ENCODE results near the gene FSTL4. TPM values are rescaled to one million over a fixed set of nuclear protein-coding genes. Genes with fewer than 3 reads are reported as not detected.

The FSTL4 gene
- total RNA-seq, 4 donors from 2014 or later: 0.27 TPM; not detected in 3

- no peak overlapping the region for H3K4me3 ChIP-seq
- TF ChIP-seq POLR2A (IDR thresholded peaks at IDR 0.05) (no peak), POLR2AphosphoS5 (IDR thresholded peaks at IDR 0.05) (no peak), EP300 (IDR thresholded peaks at IDR 0.05; ENCODE audit: low read depth) (no peak), CTCF (IDR thresholded peaks at IDR 0.05) (no peak)
- no peaks in the 10 kb centered on the region for H3K27me3 ChIP-seq
- no peaks in the 10 kb centered on the region for H3K36me3 ChIP-seq
- 41% methylated on average over 5 of the region's 5 CpGs; no CpG with 5 or more reads in 1 of the 2 donors for WGBS, 2 donors (ENCODE audit: low coverage in 1 of 2)
- intact Hi-C loops (cut with DNase I; ENCODE audit: low total_unique reads): no loop called here
- no peaks in the 10 kb centered on the region for H3K4me1 ChIP-seq
- no peak overlapping the region for H3K27ac ChIP-seq
- no peak for DNase-seq
- no peaks in the 10 kb centered on the region for H3K9me3 ChIP-seq
- in situ Hi-C loops (cut with MboI; ENCODE audit: low pct_ligation_motif_present in 1 of 4, low pct_unique_long_range_greater_than_20kb in 1 of 4, low sequenced_read_pairs in 3 of 4): no loop called here
Observed at GRCh38 chr5:133274597-133274935, 337.8 kb downstream of the FSTL4 start.

DNA sequence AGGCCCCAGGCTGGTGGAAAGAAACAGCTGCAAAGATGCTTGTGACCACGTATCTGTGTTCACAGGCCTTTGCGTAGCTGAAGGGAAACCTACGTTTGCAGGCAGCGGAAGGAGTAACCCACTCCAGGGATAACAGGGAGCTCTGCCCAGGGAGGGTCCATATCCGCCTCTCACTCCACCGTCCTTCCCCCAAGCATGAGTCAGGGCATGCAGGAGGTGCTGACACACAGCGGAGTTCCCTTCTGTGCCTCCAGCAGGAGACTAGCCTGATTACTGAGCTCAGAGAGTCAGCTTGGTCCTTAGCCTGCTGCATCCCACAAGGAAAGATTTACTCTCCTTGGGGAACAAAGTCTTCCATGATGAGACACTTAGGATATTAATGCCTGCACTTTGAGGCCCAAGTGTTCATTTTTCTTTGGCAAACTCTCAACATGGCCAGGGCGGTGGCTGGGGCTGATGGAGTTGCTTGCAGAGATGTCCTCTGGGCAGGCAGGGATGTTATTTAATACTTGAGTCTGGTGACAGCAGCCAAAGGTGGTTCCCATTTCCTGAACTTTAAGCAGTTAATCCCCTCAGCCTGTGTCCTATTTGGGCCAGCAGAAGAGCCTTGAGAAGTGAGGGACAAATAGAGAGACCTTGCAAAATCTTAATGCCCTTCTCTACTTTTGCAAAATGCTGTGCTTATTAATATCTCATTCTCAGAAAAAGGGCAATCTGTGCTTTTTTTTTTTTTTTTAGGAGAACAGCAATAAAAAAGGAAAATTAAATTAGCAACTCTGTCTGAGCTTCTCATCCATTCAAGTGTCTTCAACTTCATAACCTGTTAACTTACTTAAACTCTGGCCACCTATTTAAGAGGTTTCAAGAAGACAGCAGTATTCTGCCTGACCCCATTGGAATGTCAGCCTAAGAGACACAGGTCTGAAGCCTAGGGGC, 338.4 kb downstream of the FSTL4 start:
- TF ChIP-seq POLR2AphosphoS5 (IDR thresholded peaks at IDR 0.05): no peak
- no peak for TF ChIP-seq POLR2A (IDR thresholded peaks at IDR 0.05)
- no peak for TF ChIP-seq CTCF (IDR thresholded peaks at IDR 0.05)
- TF ChIP-seq EP300 (IDR thresholded peaks at IDR 0.05; ENCODE audit: low read depth): no peak
- Histone ChIP-seq H3K9me3 (no peaks in the 10 kb centered on the region), H3K36me3 (no peaks in the 10 kb centered on the region), H3K27me3 (no peaks in the 10 kb centered on the region), H3K4me1 (no peaks in the 10 kb centered on the region), H3K4me3 (no peak overlapping the region), H3K27ac (no peak overlapping the region)
- in situ Hi-C loops (cut with MboI; ENCODE audit: low pct_ligation_motif_present in 1 of 4, low pct_unique_long_range_greater_than_20kb in 1 of 4, low sequenced_read_pairs in 3 of 4) (no loop called here), intact Hi-C loops (cut with DNase I; ENCODE audit: low total_unique reads) (no loop called here)
- no peak for DNase-seq
- WGBS, 2 donors (ENCODE audit: low coverage in 1 of 2): 66 to 72% methylated on average over 5 to 8 of the region's 8 CpGs

- H3K4me3 ChIP-seq: no peak overlapping the region
- WGBS, 2 donors (ENCODE audit: low coverage in 1 of 2): 93 to 96% methylated on average over 16 of the region's 16 CpGs
Observed at GRCh38 chr5:133272345-133272744, 340.0 kb downstream of the FSTL4 start.

GRCh38 chr5:133271606-133272005, 340.7 kb downstream of the FSTL4 start:
- intact Hi-C loops (cut with DNase I; ENCODE audit: low total_unique reads): no loop called here

More at GRCh38 chr5:133272345-133272744, 340.0 kb downstream of the FSTL4 start:
- no peak overlapping the region for H3K27ac ChIP-seq
- TF ChIP-seq EP300 (IDR thresholded peaks at IDR 0.05; ENCODE audit: low read depth): no peak
- TF ChIP-seq POLR2A (IDR thresholded peaks at IDR 0.05): no peak
- TF ChIP-seq CTCF (IDR thresholded peaks at IDR 0.05): no peak
- DNase-seq: no peak
- no peaks in the 10 kb centered on the region for H3K9me3 ChIP-seq
- intact Hi-C loops (cut with DNase I; ENCODE audit: low total_unique reads): no loop called here
- in situ Hi-C loops (cut with MboI; ENCODE audit: low pct_ligation_motif_present in 1 of 4, low pct_unique_long_range_greater_than_20kb in 1 of 4, low sequenced_read_pairs in 3 of 4): no loop called here
- H3K27me3 ChIP-seq: no peaks in the 10 kb centered on the region
- no peaks in the 10 kb centered on the region for H3K36me3 ChIP-seq
- no peaks in the 10 kb centered on the region for H3K4me1 ChIP-seq

More at GRCh38 chr5:133271606-133272005, 340.7 kb downstream of the FSTL4 start:
- no peak for DNase-seq
- H3K9me3 ChIP-seq: no peaks in the 10 kb centered on the region
- no peaks in the 10 kb centered on the region for H3K27me3 ChIP-seq
- TF ChIP-seq EP300 (IDR thresholded peaks at IDR 0.05; ENCODE audit: low read depth): no peak
- no peak for TF ChIP-seq CTCF (IDR thresholded peaks at IDR 0.05)
- TF ChIP-seq POLR2A (IDR thresholded peaks at IDR 0.05): no peak
- no peak for TF ChIP-seq POLR2AphosphoS5 (IDR thresholded peaks at IDR 0.05)
- in situ Hi-C loops (cut with MboI; ENCODE audit: low pct_ligation_motif_present in 1 of 4, low pct_unique_long_range_greater_than_20kb in 1 of 4, low sequenced_read_pairs in 3 of 4): no loop called here
- no peak overlapping the region for H3K4me3 ChIP-seq
- no peak overlapping the region for H3K27ac ChIP-seq
- WGBS, 2 donors (ENCODE audit: low coverage in 1 of 2): 40 to 62% methylated on average over 1 to 5 of the region's 5 CpGs
- no peaks in the 10 kb centered on the region for H3K4me1 ChIP-seq
- H3K36me3 ChIP-seq: no peaks in the 10 kb centered on the region

Data from transverse colon (tissue), 4 donors.